ENCODE results near the gene GAS6.
"Not testable (repeated sequence)": the region's sequence is repeated elsewhere in the genome, so short reads cannot be mapped to it uniquely, and the experiment has no call there.

Gene GAS6

DNA sequence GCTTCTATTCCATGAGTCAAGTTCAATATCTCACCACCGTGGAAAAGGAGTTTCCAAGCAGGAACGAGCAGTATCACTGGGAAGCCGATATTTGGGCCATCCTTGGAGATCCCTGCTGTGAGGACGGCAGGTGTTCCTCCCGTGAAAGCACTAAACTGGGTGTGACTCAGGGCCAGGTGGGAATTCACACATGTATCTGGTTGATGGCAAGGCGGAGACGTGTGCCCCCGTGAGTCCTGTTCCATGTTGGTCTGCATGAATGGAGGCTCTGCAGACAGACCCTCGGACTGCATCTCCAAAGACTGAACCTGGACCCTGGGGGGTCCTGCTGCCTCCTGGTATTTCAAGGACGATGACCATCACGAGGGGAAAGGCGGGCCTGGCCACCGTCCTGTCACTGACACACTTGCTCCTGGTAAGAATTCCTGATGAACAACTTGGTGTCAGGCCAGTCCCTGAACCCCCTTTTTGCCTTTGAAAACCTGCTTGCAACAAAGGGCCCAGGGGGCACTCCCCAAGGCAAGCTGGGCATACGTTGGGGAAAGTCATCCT, 22.8 kb upstream of the GAS6 start:
- no peak for DNase-seq

DNA sequence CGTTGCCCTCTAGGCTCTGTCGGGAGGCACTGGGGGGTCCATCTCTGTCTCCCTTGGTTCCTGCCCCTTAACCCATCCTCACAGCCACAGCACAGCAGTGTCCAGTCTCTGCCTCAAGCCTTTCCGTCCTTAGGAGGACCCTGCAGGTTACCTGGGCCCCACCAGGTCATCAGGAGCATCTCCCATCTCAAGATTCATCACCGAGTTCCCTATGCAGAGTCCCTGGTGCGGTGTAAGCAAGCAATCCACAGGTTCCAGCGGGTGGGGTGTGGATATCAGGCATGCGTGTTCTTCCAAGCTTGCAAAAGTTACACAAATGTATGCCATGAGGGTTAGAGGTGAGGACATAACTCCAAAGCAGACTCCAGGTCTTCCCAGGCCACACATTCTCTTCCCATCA, 20.9 kb upstream of the GAS6 start:
- no peak for DNase-seq

DNA sequence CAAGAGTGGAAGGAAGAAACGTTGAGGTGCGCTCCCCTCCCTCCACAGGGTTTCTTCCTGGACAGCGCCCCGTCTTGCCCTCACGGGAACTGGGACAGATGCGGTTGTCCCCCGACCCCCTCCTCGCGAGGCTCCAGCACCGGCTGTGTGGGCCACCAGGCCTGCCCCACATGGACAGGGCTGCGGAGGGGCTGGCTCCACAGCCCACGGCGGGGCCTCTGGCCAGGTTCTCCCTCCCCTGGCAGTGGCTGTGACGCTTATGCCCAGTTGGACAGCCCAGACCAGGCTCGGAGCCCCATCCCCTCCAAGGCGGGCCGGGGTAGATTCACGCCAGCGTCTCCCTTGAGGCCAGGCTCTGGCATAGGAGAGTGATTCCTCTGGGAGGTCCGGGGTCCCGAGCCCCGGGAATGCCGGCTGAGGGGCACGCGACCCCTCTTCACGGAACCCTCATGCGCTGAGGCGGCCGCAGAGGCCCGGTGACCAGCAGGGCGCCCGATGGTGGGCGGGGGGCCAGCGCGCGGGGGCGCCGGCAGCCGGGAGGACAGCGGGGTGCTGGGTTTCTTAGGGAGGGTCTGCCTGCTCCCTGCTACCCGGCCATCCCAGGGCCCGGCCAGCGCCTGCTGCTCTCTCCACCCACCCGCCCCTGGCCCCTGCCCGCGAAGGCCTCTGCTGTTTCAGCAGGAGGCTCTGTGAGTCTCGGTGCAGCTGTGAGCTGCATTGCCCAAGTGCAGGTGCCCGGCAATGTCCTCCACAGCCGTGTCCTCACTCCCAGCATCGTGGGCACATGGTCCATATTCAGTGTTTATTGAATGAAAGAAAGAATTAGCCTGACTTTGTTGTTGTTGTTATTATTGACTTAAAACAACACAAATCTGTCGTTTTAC, 20.3 kb upstream of the GAS6 start:
- no peak for DNase-seq

DNA sequence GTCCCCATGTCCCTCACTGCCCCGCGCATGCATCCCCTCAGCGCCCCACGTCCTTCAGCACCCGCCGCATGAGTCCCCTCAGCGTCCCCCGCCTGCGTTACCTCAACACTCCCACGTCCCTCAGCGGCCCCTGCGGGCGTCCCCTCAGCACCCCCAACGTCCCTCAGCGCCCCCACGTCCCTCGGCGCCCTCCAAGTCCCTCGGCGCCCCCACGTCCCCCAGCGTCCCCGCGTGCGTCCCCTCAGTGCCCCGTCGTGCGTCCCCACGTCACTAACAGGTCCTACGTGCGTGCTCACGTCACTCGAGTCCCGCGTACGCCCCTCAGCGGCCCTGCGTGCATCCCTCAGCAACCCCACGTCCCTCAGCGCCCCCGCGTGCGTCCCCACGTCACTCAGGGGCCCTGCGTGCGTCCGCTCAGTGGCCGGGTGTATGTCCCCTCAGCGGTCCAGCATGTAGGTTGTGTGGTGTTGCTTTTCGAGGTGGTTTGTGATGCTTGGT, 19.5 kb upstream of the GAS6 start:
- no peak for DNase-seq

DNA sequence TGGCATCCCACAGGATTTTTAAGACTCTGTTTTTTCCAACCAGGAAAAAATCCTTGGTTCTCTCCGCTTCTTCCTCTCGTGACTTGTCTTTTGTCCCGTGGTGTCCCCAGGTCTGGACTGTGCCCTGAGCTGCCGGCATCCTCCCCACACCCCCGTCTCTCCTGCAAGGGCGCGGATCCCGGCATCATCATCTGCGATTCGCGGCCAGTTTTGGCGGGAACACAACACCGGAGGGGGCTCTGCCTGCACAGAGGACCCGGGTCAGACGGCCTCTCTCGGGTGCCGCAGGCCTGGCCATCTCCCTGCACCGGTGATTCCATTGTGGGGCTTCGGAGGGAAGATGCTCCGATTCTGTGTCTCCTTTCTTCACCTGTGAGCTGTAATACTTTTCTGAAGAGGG, 18.8 kb upstream of the GAS6 start:
- no peak for DNase-seq

DNA sequence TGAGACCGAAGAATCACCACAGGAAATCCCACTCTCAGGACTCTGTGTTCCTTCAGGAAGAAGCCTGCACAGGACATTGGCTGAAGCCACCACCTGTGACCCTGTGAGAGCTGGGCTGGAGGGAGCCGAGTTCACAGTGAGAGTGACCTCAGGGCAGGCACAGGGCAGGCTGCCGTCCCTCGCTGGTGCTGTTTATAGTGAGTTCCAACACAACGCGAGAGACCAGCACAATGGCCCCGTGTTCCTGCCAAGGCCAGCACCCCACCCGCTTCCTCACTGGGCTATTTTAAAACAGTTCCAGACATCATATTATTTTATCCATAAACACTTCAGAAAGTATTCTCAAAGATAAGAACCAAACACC, 18.4 kb upstream of the GAS6 start:
- DNase-seq: no peak

DNA sequence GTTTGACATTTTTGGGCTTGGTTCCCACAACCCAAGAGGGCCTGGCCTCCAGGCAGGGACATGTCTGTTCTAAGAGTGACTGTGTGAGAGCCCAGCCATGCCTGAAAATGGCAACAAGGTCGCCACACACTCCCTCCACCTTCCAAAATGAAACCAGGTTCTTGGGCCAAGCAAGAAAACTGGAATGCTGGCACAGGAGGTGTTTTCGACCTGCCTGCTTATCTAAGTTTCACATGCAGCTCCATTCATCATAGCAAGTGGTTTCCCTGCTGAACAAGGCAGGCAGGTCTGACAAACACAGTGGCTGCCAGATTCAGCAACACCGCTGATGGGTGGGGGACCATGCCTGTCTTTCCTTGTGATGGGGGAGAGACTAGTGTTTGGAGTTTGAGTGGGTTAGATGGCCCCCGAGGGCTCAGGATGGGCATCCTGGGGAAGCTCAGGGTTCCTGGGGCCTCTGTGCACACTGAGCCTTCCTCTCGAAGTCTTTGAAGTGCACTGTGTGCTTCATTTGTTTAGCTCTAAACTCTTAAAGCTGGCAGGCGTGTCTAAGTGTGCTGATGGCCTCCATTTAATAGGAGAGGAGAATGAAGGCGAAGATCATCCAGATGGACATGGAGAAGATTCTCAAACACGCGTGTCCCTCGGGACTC, 17.9 kb upstream of the GAS6 start:
- no peak for DNase-seq

DNA sequence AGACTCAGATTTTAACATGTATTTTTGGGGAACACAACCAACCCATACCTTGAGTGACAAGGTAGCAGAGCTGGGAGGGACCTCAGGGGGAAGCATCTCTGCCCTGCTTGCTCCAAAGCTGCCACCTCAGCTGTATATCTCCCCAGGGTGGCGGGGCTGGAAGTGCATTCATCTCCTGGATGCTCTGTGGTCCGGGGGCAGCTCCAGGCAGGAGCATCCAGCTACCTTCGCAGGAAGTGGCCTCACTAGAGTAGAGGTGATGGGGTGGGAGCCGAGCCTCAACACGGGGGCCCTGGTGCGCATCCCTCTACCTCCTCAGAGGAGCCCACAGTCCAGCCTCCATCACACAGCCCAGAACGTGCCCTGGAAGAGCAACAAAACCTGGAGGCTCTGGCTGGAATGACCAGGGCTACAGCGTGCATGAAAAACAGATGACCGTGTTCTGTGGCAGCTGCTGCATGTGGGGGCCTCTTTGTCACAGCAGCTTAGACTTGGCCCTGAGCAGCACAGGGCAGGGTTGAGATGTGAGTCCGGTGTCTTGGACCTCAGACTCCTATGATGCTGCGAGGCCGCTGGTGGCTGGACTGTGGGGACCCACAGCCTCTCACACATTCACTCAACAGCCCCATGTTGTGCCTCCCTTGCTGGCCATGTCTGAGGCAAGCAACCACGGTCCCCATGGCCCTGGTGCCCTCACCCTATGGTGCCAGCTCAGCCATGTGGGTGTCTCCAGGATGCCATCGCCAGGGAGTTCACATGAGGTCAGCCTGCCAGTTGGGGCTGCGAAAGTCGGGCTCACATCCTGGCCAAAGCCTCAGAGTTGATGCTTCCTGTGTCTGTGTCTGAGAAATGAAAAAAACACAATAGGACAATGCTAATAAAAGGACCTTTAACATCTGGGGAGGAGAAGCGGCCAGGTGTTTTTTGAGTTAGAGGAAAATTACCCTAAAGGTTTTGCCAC, 17.1 kb upstream of the GAS6 start:
- DNase-seq: no peak

DNA sequence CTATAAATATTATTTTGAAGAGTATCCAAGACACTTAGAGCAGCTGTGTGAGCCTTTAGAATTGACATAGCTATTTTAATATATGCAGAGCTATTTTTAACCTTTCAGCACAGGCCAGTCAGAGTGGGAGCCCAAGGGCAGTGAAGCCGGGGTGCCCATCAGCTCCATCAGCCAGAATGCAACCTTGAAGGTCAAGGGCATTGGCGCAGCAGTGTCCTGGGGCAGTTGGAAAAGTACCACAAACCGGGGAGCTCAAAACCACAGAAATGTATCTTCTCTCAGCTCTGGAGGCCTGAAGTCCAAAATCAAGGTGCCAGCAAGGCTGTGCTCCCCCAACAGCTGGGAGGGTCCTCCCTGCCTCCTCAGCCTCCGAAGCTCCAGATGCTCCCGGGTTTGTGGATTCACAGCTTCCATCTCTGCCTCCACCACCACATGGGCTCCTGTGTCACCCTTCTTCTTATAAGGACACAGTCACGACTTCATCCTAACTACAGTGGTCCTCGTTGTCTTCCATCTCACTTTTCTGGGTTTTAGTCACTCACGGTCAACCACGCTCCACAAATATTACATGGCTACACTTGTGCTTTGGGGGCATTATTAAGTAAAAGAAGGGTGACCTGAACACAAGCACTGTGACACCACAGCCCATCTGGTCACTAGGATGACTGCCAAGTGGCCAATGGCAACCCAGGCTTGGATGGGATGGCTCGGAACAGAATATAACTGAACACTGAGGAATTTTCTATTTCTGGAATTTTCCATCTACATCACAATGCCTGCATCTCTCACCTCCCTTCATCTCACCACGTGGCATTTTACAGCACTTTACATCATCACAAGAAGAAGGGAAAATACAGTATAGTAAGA, 15.9 kb upstream of the GAS6 start:
- DNase-seq: no peak

DNA sequence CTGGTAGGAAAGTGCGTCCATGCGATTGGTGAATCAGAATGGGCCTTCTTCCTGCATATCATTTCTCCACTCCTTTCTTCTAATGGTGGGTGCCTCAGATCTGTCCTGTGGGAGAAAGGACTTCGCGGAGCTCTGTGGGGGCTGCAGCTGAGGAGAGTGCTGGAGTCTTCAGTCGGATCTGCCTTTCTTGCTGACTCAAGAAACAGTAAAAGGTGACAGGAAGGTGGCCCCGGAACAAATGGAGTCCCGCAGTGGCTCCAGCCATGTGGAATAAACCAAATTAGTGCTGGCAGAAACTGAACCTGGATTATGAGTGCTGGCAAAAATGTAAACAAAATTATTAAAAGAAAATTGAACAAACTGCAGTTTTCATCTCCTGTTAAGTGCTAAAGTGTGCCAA, 15.1 kb upstream of the GAS6 start:
- DNase-seq: no peak

DNA sequence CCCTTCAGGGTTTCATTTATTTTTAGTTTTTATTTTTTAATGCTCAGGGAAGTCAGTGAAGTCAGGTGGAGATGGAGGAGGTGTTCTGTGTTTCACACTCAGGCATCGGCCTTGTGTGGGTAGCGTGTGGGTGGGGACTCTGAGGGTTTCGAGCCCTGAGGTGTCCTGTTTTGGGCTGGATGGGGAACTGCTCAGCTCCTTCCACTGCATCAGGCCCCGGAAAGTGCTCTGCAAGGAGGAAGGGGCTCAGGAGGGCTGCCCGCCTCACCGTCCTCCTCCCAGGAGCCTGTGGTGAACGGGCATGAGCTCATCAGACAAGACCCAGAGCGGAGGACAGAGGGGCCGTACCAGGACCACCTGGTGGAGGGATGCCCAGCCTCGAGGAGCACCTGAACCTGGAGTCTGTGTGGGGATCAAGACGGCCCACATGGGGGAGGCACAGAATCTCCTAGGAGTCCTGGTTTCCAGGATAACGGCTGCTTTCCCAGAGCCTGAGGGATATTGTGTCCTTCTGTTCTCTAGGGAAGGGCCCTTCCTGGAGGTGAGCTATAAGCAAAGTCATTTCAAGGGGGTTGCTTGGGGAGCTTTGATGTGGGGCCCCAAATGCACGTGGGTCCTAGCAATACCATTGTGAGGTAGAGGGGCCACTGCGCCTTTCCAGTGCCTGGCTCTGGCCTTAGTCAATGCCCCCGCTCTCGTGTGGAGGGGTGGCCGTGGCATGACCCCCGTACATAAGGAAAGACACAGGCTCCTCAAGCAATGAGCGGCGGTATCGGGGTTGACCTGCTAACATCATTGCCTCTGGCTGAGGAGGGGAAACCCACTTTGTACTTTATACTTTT, 13.5 kb upstream of the GAS6 start:
- no peak for DNase-seq

DNA sequence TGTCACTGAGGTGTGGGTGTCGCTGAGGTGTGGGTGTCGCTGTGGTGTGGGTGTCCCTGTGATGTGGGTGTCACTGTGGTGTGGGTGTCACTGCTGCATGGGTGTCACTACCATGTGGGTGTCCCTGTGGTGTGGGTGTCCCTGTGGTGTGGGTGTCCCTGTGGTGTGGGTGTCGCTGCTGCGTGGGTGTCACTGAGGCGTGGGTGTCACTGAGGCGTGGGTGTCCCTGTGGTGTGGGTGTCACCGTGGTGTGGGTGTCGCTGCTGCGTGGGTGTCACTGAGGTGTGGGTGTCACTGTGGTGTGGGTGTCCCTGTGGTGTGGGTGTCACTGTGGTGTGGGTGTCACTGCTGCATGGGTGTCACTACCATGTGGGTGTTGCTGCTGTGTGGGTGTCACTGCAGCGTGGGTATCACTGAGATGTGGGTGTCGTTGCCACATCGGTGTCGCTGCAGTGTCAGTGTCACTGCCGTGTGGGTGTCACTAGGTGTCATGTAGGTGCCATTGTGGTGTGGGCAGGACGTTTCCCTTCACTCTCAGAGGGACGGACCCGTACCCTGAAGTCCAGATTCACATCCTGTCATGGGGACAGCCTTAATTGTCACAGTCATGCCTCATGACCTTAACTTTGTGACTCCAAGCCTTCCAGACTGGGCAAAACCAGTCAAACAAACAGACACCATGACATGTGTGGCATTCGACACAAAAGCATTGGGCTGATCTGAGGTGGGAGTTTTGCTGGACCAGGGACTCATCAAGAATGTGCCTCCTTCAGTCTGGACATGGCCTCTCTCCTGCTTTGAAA, 12.7 kb upstream of the GAS6 start:
- DNase-seq: no peak

DNA sequence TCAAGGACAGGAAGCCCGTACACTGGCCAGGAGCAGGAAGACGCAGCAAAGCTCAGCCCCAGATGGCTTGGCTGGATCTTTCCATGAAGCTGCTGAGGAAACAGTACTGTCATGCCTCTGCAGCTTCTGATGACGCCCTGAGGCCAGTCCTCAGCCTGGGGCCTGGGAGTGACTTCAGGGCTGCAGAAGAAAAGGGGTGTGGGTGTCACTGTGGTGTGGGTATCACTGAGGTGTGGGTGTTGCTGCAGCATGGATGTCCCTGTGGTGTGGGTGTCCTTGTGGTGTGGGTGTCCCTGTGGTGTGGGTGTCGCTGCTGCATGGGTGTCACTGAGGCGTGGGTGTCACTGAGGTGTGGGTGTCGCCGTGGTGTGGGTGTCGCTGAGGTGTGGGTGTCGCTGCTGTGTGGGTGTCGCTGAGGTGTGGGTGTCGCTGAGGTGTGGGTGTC, 12.0 kb upstream of the GAS6 start:
- DNase-seq: no peak

DNA sequence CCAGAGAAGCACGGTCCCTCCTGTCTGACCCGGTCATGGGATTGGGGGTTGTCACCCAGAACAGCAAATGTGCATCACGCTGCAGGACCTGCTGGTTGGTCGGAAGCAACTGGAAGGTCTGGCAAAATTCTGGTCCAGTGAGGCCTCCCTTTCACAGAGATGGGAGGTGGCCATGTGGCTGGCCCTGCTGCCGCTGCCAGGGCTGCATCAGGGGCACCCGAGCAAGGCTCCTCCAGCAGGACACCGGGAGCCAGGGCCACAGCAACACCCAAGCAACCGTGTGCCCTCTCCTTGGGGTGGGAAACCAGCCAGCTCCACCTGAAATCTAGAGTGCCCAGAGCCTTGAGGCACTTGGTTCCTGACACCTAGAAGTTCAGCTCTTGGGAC, 11.5 kb upstream of the GAS6 start:
- no peak for DNase-seq

DNA sequence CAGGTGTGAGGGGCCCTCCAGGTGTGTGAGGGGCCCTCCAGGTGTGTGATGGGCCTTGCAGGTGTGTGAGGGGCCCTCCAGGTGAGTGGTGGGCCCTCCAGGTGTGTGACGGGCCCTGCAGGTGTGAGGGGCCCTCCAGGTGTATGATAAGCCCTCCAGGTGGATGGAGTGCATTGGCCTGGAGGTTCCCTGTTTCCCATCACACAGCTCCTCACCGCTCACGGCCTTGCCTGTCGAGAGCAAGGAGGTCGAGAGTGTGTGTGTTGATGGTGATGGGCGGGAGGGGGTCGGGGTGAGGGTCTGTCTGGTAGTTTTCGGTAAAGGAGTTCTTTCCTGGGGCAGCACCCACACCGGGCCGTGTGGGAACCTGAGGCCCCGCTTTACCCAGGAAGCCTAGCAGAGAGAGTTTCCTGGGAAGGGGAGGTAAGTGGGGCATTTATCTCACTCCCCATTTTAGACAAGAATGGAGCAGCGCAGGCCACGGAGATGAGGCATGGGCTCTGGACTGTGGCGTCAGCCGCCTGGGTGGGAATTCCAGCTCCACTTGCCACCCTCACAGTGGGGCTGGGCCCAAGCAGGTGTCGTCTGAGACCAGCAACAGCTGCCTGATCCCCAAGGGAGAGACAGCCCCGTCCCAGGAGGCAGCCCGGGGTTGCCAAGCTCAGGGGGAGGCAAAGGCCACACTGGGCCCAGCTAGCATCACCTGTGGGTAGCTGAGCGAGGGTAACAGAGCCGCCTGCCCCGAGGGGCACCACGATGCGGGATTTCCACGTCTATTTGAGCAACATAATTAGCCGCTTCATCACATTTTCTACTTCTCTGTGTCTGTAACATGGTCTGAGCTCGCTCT, 10.9 kb upstream of the GAS6 start:
- no peak for DNase-seq

DNA sequence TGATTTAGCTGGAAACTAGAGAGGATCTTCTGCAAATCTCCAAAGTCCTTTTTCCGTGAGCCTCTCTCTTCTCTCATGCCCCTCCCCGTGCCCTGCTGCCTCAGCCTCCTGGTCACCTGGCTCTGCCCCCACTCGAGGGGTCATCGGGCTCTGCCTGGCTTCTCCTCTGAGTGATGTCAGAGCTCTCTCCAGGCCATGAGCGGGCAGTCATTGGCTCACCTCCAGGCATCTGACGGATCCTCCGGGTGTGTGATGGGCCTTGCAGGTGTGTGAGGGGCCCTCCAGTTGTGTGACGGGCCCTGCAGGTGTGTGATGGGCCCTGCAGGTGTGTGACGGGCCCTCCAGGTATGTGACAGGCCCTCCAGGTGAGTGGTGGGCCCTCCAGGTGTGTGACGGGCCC, 10.3 kb upstream of the GAS6 start:
- DNase-seq: no peak

DNA sequence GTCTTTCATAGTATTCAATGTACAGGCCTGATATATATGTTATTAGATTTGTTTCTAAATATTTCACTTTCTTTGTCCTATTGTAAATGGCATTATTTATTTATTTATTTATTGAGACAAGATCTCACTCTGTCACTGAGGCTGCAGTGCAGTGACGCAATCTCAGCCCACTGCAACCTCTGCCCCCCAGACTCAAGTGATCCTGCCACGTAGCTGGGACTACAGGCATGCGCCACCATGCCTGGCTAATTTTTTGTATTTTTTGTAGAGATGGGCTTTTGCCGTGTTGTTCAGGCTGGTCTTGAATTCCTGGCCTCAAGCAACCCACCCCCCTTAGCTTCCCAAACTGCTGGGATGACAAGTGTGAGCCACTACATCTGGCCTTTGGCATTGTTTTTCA, 5.4 kb upstream of the GAS6 start:
- no peak for DNase-seq

DNA sequence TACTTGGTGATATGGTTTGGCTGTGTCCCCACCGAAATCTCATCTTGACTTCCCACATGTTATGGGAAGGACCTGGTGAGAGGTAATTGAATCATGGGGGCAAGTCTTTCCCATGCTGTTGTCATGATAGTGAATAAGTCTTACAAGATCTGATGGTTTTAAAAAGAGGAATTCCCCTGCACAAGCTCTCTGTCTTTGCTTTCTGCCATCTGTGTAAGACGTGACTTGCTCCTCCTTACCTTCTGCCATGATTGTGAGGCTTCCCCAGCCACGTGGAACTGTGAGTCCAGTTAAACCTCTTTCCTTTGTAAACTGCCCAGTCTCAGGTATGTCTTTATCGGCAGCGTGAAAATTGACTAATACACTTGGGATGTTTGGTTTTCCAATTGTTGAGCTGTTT, 4.0 kb upstream of the GAS6 start:
- DNase-seq: not testable (repeated sequence)

DNA sequence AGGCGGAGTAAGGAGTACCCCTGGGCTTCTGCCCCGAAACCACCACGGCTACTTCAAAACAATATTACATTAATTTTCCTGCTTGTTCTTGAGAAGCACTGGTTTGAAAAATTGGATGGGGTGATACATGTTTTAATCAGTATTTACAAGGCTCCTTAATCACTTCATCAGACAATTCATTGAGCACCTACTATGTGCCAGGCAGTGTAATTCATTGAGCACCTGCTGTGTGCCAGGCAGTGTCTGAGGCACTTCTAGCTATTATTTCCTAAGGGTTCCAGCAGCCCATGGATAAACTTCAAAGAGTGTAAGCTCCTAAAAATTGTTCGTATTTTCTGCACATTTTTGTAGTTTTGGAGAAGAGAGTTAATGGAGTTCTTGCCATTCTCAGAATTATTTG, 1.6 kb upstream of the GAS6 start:
- no peak for DNase-seq
